ENCODE results near the gene GINS3.

Gene GINS3

GRCh38 chr16:58392215-58393137, at the start of gene GINS3:
TSS of gene GINS3 (plus strand) at chr16:58392471. CDS start at chr16:58392602, 131 bp downstream.
- peak; percentile 88 for DNase-seq

GRCh38 chr16:58343562-58343961, 48.7 kb upstream of the GINS3 start:
- no peak for DNase-seq

GRCh38 chr16:58345574-58346354, 46.5 kb upstream of the GINS3 start:
- DNase-seq = no peak

GRCh38 chr16:58346831-58347371, 45.4 kb upstream of the GINS3 start:
- no peak for DNase-seq

GRCh38 chr16:58348986-58349385, 43.3 kb upstream of the GINS3 start:
- DNase-seq = no peak

- no peak for DNase-seq
These were observed 39.6 kb upstream of the GINS3 start for GRCh38 chr16:58352690-58353089.

- no peak for DNase-seq
These were observed 32.1 kb upstream of the GINS3 start for GRCh38 chr16:58360041-58360634.

- DNase-seq = no peak
These were observed 30.5 kb upstream of the GINS3 start for GRCh38 chr16:58361726-58362125.

- DNase-seq = no peak
These were observed 28.4 kb upstream of the GINS3 start for GRCh38 chr16:58363746-58364393.

GRCh38 chr16:58365623-58366022, 26.6 kb upstream of the GINS3 start:
- no peak for DNase-seq

GRCh38 chr16:58366247-58367031, 25.8 kb upstream of the GINS3 start:
- no peak for DNase-seq

GRCh38 chr16:58367252-58367651, 25.0 kb upstream of the GINS3 start:
- DNase-seq = no peak

GRCh38 chr16:58371841-58372240, 20.4 kb upstream of the GINS3 start:
- no peak for DNase-seq

- no peak for DNase-seq
These were observed 16.9 kb upstream of the GINS3 start for GRCh38 chr16:58375386-58375785.

- no peak for DNase-seq
These were observed 14.3 kb upstream of the GINS3 start for GRCh38 chr16:58377932-58378331.

- DNase-seq = no peak
These were observed 13.9 kb upstream of the GINS3 start for GRCh38 chr16:58378401-58378800.

GRCh38 chr16:58379736-58380135, 12.5 kb upstream of the GINS3 start:
- no peak for DNase-seq

- no peak for DNase-seq
These were observed 10.6 kb upstream of the GINS3 start for GRCh38 chr16:58381661-58382060.

- no peak for DNase-seq
These were observed 7.7 kb upstream of the GINS3 start for GRCh38 chr16:58384437-58385055.

- DNase-seq = no peak
These were observed 7.0 kb upstream of the GINS3 start for GRCh38 chr16:58385218-58385773.

- DNase-seq = no peak
These were observed 2.5 kb upstream of the GINS3 start for GRCh38 chr16:58389724-58390123.
